Keratinocyte (primary cell): Measurements from ENCODE around the gene BLTP2. TPM values are rescaled to one million over a fixed set of nuclear protein-coding genes. Genes with fewer than 3 reads are reported as not detected.
"Not testable (repeated sequence)": the region's sequence is repeated elsewhere in the genome, so short reads cannot be mapped to it uniquely, and the experiment has no call there.

Experiments
- DNase-seq: peaks from one replicate; pipeline ENCODE4 v3.0.0-alpha.2; 2011; ENCODE audit warnings: low read depth, missing footprints, low spot score
- FAIRE-seq: peaks from 2 replicates; lab custom pipeline; 2011; peaks lifted over from hg19 to GRCh38; lab: Jason Lieb, UNC
- H2AFZ ChIP-seq: 2 replicates; pipeline ENCODE4 v1.6.0; 2012; ENCODE audit warnings: low read length, control low read depth, inconsistent platforms; ENCODE audit not compliant: control insufficient read depth
- H3K27ac ChIP-seq: 2 replicates; pipeline ENCODE4 v1.5.1; 2011; ENCODE audit warnings: low read length; ENCODE audit not compliant: control insufficient read depth, insufficient read depth
- H3K27me3 ChIP-seq: 3 replicates; pipeline ENCODE4 v1.6.0; 2011; ENCODE audit warnings: low read length; ENCODE audit not compliant: control insufficient read depth, insufficient read depth; ENCODE audit errors: extremely low read depth
- H3K36me3 ChIP-seq, 2 experiments: 2 replicates in 1 of 2; 3 replicates in 1 of 2; pipeline ENCODE4 v1.5.1; 2011; ENCODE audit warnings: low read length in 2 of 2, mild to moderate bottlenecking in 1 of 2; ENCODE audit not compliant: control insufficient read depth in 2 of 2, insufficient read depth in 2 of 2; ENCODE audit errors: extremely low read depth in 1 of 2
- H3K4me1 ChIP-seq: 3 replicates; pipeline ENCODE4 v1.5.1; 2011; ENCODE audit warnings: low read length; ENCODE audit not compliant: control insufficient read depth, insufficient read depth; ENCODE audit errors: extremely low read depth
- H3K4me2 ChIP-seq: 3 replicates; pipeline ENCODE4 v1.6.0; 2011; ENCODE audit warnings: low read depth, low read length; ENCODE audit not compliant: control insufficient read depth, insufficient read depth; ENCODE audit errors: extremely low read depth
- H3K4me3 ChIP-seq, 3 experiments: fragments of 200-600 bp in 1 of 3; sonication (generic) in 1 of 3; 2 replicates in 2 of 3; 3 replicates in 1 of 3; pipeline ENCODE4 v1.5.1; 2011 to 2016; ENCODE audit warnings: low read length in 3 of 3, mild to moderate bottlenecking in 3 of 3, control low read depth in 2 of 3, inconsistent platforms in 1 of 3, low read depth in 1 of 3, mixed read lengths in 1 of 3, mixed run types in 1 of 3, moderate library complexity in 1 of 3; ENCODE audit not compliant: control insufficient read depth in 2 of 3, insufficient read depth in 2 of 3; ENCODE audit errors: extremely low read depth in 1 of 3
- H3K79me2 ChIP-seq: 2 replicates; pipeline ENCODE4 v1.6.0; 2012; ENCODE audit warnings: low read length; ENCODE audit not compliant: control insufficient read depth, insufficient read depth
- H3K9ac ChIP-seq: 3 replicates; pipeline ENCODE4 v1.6.0; 2011; ENCODE audit warnings: low read length; ENCODE audit not compliant: control insufficient read depth, insufficient read depth; ENCODE audit errors: extremely low read depth
- H3K9me1 ChIP-seq: 3 replicates; pipeline ENCODE4 v1.6.0; 2011; ENCODE audit warnings: low read length; ENCODE audit not compliant: control insufficient read depth, insufficient read depth; ENCODE audit errors: extremely low read depth
- H3K9me3 ChIP-seq: 2 replicates; pipeline ENCODE4 v1.5.1; 2012; ENCODE audit warnings: low read depth, low read length; ENCODE audit not compliant: control insufficient read depth
- H4K20me1 ChIP-seq: 3 replicates; pipeline ENCODE4 v1.6.0; 2011; ENCODE audit warnings: low read length; ENCODE audit not compliant: control insufficient read depth, insufficient read depth; ENCODE audit errors: extremely low read depth
- CTCF ChIP-seq, 3 experiments: IDR thresholded peaks in 1 of 3; conservative IDR thresholded peaks in 1 of 3; optimal IDR thresholded peaks in 1 of 3; 2 replicates in 2 of 3; 3 replicates in 1 of 3; pipeline versions ENCODE3 to v1.5.1; 2011; ENCODE audit warnings: low read length in 3 of 3, mild to moderate bottlenecking in 3 of 3, moderate library complexity in 2 of 3, control low read depth in 1 of 3, inconsistent platforms in 1 of 3; ENCODE audit not compliant: insufficient read depth in 2 of 3; ENCODE audit errors: extremely low read depth in 1 of 3
- EZH2 ChIP-seq: IDR thresholded peaks from one replicate; pipeline ENCODE4 v1.6.1; 2012; ENCODE audit warnings: inconsistent platforms, mild to moderate bottlenecking, low read length, moderate library complexity
- dilution Hi-C: fragments of 300-500 bp; cut with MboI; formaldehyde crosslinking; loops from one replicate; pipeline ENCODE4 v1.7.0; 2020; ENCODE audit warnings: low sequenced_read_pairs; ENCODE audit not compliant: extremely low pct_ligation_motif_present
- polyA plus RNA-seq, 5 experiments: library from polyadenylated mRNA; depleted of rRNA in 3 of 5; stranded (reverse) in 3 of 5; stranded (forward) in 1 of 5; unstranded in 1 of 5; fragments of >200 nt; gene quantifications; 1 replicate in 1 of 5; 2 replicates in 3 of 5; 3 replicates in 1 of 5; pipeline versions ENCODE4 v1.2.1 to v1.2.3, GENCODE V29; 2011 to 2012; ENCODE audit warnings: missing spikeins in 2 of 5, low read depth in 1 of 5, low replicate concordance in 1 of 5

The BLTP2 gene
- polyA plus RNA-seq, 1 donor (not counting 4 experiments of a cell fraction or from before 2014, with no cell fraction given) = 98.2 TPM

- no peaks in the 10 kb centered on the region for H3K9me1 ChIP-seq
- TF ChIP-seq EZH2 = no peak
- no peak for TF ChIP-seq CTCF (optimal IDR thresholded peaks at IDR 0.05 in 1 of 3, IDR thresholded peaks at IDR 0.05 in 1 of 3, conservative IDR thresholded peaks at IDR 0.05 in 1 of 3; ENCODE audit: extremely low read depth in 1 of 3, insufficient read depth in 2 of 3, low read length in 3 of 3)
- H3K4me3 ChIP-seq = no peak overlapping the region
- no peak overlapping the region for H3K9ac ChIP-seq
- H2AFZ ChIP-seq = no peak overlapping the region
- DNase-seq = no peak
- H3K36me3 ChIP-seq = peaks cover 27 to 29% of the 10 kb centered on the region in 2 experiments
- H3K9me3 ChIP-seq = no peaks in the 10 kb centered on the region
- no peaks in the 10 kb centered on the region for H3K4me1 ChIP-seq
- no peaks in the 10 kb centered on the region for H4K20me1 ChIP-seq
- no peak overlapping the region for H3K27ac ChIP-seq
- no peak for FAIRE-seq
- H3K27me3 ChIP-seq = no peaks in the 10 kb centered on the region
- H3K4me2 ChIP-seq = no peak overlapping the region
- dilution Hi-C loops = no loop called here
- no peaks in the 10 kb centered on the region for H3K79me2 ChIP-seq
Measured at GRCh38 chr17:28610376-28610775, 34.6 kb downstream of the BLTP2 start.

GRCh38 chr17:28604031-28604430 lies 40.9 kb downstream of the BLTP2 start:
- DNase-seq, H3K9me1 ChIP-seq, H2AFZ ChIP-seq, H3K9ac ChIP-seq, FAIRE-seq, H3K27ac ChIP-seq, H3K36me3 ChIP-seq, dilution Hi-C loops, H3K79me2 ChIP-seq, H3K4me2 ChIP-seq, H3K9me3 ChIP-seq, H3K4me1 ChIP-seq, H3K4me3 ChIP-seq, H3K27me3 ChIP-seq, H4K20me1 ChIP-seq: not testable (repeated sequence)
